LNCAP (cell line): ENCODE measurements around the gene BTBD3.

Source experiments
- CTCF ChIP-seq: fragments of 450-650 bp; IDR thresholded peaks from 2 replicates; pipeline ENCODE4 v1.5.1; 2017; ENCODE audit warnings: mild to moderate bottlenecking

Gene BTBD3

DNA sequence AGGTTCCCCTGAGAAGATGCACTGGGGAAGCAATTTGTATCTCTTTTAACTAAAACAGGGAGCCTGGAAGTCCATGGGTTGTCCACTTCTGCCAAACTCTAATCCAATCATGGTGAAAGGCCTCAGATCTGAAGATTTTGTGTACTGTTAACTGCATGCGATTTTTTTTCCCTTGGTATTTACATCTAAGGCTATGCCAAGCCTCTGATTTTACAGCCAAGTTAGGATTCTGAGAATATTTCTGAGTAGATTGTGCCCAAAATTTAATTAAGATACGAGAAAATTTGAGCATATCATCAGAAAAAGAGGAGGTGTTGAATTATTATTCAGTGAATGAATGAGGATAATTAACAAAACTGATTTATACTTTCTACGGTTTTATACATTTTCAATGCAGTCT is 34.0 kb downstream of the BTBD3 start:
- TF ChIP-seq CTCF, result no peak

- TF ChIP-seq CTCF, result no peak
Observed at GRCh38 chr20:11952639-11953038, 34.9 kb downstream of the BTBD3 start.

DNA sequence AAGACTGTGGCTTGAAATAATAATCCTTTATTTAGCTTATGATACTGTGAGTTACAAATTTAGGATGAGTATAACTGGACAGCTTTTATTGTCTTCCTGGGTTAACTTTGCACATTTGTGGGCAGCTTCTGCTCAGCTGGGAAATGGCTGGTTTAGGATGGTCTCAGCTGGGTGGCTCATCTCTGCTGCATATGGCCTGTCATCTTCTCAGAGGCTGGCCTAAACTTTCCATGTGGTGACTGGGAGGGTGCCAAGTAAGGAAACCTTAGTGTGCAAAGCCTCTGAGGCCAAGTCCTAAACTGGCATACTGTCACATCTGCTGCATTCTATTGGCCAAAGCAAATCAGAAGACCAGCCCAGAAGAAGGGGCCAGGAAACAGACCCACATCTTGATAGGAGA is 40.2 kb downstream of the BTBD3 start:
- no peak for TF ChIP-seq CTCF

DNA sequence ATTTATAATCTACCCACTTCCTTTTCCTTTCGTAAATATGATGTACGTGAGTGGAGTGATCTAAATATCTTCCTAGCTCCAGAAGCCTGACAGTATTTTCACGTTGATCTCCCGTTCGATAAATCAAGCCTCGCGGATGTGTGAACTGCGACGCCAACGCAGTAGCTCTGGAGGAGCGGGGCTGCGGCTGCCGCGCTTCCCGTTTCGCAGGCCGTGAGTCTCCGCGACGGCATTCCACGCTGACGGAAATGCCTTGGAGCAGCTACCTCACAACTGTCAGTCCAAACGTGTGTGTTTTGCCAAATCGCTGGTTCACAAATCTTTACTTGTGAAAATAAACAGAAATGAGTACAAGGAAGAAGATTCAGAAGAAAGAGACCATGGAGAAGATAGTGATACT is 41.2 kb downstream of the BTBD3 start:
- TF ChIP-seq CTCF, result no peak

DNA sequence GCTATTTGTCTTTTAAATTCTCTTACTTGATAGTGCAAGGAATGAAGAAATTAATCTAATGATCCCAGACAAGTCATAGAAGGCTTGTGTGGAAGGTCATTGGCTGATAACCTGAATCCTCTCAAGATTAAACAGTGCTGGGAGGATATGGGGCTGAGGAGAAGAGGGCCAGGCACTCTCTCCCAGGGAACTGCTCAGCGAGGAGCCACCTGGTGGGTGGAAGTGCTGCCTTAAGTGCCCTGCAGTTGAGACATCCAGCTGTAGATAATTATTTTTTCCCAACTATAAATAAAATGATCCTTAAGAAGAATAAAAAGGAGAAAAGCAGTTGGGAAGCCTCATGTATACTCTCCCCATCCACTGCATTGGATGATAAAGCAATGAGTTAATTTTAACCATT is 47.9 kb downstream of the BTBD3 start:
- no peak for TF ChIP-seq CTCF

- TF ChIP-seq CTCF, result no peak
Observed at GRCh38 chr20:11966186-11966585, 48.5 kb downstream of the BTBD3 start.

GRCh38 chr20:11970243-11970836 is 52.6 kb downstream of the BTBD3 start:
- TF ChIP-seq CTCF, result no peak

DNA sequence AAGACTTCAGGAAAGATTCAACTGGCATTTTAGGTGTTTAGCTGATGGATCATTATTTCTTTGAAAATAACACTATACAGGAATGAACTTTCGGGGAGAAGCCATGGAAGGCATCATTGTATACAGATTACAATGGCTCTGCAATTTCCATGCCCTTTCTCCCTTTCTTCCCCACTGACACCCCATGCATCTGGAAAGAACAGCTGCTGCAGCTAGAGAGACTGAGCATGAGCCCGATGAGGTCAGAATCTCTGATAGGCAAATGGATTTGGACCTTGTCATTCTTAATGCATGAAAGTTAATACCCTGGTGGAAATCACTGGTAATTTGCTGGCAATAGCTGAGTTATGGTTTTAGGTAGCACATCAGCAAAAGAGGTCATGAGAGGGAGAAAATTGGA is 54.8 kb downstream of the BTBD3 start:
- no peak for TF ChIP-seq CTCF
